NCI-H2196 treated with DMSO at 0.1 percent for 48 hours (cell line): ENCODE data around the gene DPP4.
"Not testable (repeated sequence)": the region's sequence is repeated elsewhere in the genome, so short reads cannot be mapped to it uniquely, and the experiment has no call there.

Experiments used
- DNase-seq: peaks from one replicate; lab custom pipeline; 2025; ENCODE audit not compliant: unreplicated experiment; lab: John Stamatoyannopoulos, UW

Gene DPP4

GRCh38 chr2:162058973-162059668 lies 14.9 kb downstream of the DPP4 start:
- no peak for DNase-seq

- DNase-seq = no peak
These were observed 16.6 kb downstream of the DPP4 start for GRCh38 chr2:162057426-162057825.

DNA sequence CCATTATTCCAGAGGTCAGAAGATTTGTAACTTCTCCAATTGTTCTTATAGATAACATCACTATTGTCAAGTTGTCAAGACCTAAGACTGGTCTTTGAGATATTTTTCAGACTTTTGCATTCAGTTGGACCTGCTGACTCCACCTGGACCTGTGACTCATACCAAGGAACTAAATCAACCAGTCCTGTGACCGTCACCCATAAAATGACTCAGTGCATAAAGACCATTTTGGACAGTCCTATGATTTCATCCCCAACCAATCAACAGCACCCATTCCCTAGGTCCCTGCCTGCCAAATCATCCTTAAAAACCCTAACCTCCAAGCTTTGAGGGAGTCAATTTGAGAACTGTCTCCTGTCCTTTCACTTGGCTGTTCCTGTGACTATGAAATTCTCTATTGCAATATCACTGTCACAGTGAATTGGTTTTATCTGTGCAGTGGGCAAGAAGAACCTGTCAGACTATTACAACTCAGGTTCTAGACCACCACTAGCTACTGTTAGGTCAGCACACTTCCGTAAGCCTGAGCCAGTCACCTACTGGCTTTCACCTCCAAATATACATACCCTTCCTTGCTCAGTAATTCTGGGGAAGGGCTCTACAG lies 17.1 kb downstream of the DPP4 start:
- no peak for DNase-seq

DNA sequence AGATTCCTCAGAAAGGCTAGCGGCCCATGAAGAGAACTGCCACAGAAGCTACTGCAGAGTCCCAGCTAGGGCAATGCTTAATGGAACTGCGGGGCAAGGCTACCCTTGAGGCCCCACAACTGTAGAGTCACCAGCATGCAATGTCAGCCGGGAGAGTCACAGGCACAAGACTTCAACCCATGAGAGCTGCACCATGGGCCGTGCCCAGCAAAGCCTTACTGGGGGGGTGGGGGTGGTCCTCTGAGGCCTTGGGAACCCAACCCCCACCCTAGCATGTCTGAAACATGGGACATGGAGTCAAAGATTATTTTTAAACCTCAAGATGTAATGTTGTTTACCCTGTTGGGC lies 20.2 kb downstream of the DPP4 start:
- DNase-seq = no peak

- no peak for DNase-seq
These were observed 20.8 kb downstream of the DPP4 start for GRCh38 chr2:162053066-162053807.

DNA sequence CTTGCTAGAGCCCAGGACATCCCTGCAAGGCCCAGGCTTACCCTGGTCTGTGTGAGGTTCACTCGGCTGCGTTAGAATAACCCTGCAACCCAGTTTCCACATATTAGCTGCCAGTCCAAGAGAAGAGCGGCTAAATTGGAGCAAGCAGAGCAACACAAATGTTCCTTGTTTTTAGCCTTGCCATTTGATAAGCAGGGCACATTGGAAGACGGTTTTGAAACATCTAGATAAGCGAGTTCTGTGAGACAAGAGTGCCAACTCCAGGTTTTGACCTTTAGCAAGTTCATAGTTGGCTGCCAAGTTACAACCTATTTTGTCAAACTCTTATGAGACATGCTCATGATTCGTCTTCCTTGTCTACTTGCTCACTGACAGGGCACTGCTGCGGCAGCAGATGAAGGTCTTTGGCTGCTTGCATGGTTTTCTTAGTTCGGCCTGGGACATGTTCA lies 23.5 kb downstream of the DPP4 start:
- no peak for DNase-seq

DNA sequence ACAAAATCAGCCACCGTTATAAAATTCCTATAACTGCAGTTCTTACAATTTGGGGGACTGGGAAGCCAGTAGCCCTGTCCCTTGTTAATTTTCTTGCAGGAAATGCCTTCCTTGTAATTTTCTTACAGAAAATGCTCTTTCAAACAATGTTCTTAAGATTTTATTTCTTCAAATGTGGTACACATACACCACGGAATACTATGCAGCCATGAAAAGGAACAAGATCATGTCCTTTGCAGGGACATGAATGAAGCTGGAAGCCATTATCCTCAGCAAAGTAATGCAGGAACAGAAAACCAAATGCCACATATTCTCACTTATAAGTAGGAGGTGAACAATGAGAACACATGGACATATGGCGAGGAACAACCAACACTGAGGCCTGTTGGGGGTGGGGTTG lies 24.9 kb downstream of the DPP4 start:
- DNase-seq = not testable (repeated sequence)

- no peak for DNase-seq
These were observed 29.4 kb downstream of the DPP4 start for GRCh38 chr2:162044586-162044985.

GRCh38 chr2:162043132-162043531 lies 30.9 kb downstream of the DPP4 start:
- no peak for DNase-seq

DNA sequence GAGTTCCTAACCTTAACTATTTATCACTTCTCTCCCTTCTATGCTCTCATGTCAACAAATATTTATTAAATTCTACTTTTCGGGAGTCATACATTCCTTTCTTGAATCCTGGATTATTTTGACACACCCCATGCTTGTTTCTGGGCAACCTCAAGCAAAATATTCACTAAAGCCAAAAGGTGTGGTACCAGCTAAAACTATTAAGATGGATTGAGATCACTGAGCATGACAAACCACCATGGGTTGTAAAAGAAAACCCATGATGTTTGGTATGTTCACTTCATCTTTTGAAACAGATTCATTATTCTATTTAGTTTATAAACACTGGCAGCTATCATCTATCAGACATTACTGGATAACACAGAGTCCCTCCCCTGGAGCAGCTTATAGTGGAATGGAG lies 32.5 kb downstream of the DPP4 start:
- DNase-seq = no peak

DNA sequence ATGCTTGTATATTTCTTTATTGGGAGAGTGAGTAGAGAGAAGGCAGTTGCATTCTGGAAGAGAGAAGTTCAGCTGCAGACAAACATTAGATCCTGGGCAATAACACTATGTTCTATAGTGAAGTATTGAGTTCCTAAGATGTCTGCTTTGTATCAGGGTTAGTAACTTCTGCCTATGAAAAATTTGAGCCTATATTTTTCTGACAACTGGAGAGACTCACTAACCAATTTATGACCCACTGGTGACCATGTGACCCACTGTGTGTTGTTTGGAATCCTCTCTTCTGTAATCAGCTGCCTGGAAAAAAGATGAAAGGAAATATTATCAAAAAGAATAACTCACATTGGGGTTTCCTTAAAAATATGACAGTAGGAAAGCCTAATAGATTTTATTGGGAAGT lies 35.3 kb downstream of the DPP4 start:
- DNase-seq = no peak

- no peak for DNase-seq
These were observed 36.1 kb downstream of the DPP4 start for GRCh38 chr2:162037886-162038285.

- no peak for DNase-seq
These were observed 36.8 kb downstream of the DPP4 start for GRCh38 chr2:162037028-162037795.

DNA sequence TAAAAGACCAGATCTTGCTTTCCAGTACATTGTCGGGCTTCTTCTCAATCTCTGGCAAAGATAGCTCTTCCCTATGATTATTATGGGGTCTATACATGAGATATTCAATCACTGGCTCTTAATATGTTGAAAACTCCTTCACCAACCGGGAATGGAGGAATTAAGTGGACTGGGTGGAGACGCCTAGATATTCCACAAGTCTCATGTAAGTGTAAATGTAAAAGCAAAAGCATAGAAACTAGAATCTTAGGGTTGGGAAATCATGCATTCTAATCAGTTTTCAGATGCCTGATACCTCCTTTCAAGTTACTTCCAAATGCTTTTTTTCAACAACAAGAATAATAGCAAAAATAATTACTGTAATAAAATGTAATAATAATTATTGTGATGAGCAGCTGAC lies 38.0 kb downstream of the DPP4 start:
- no peak for DNase-seq

DNA sequence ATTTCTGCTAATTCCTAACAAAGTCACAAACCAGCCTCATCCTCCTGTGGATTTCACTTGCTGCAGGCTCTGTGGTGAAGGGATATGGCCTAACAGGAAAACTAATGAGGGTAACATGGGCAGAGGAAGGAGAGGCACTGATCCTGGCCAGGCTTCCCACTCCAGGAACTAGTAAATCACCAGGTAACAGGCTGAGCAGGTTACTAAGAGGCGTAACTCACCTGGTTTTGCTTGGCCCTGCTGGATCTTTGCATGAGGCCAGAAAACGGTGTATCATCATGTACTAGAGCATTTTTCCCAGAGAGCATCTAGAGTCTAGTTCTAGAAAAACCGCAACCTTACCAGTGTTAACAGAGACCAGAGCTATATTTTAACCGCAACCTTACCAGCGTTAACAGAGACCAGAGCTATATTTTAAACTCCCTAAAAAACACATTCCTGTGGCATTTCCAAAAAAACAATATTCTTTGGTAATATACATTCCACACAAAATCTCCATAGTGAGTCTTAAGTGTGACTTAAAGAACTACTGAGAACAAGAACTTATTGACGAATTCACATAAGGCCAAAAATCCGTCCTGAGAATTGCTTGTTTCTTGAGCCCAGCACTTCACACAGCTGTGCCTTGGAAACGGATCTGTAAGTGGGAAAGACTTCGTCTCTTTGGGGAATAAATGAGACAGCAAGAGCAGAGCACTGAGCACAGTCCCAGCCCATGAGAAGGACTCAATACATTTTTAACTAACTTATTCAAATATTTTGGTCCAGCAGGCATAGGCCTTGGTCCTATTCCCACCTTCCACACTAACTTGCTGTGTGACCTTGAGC lies 43.4 kb downstream of the DPP4 start:
- no peak for DNase-seq

GRCh38 chr2:162029287-162029901 lies 44.6 kb downstream of the DPP4 start:
- DNase-seq = no peak

DNA sequence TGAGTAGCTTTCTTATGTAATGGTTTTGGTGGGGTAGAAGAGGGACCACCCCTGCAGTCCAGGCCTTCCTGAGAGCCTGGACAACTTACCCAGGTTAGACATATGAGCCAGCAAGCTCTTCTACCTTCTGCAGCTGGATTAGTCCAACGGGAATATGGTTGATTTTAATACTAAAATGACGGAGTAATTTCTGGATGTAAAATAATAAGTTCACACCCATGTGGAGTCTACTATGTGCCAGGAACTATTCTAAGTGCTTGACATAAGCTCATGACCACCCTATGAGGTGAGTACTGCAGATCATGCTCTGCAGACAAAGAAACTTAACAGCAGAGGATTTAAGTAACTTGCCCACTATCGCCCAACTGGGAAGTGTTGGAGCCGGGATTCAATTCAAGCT lies 45.5 kb downstream of the DPP4 start:
- DNase-seq = no peak

DNA sequence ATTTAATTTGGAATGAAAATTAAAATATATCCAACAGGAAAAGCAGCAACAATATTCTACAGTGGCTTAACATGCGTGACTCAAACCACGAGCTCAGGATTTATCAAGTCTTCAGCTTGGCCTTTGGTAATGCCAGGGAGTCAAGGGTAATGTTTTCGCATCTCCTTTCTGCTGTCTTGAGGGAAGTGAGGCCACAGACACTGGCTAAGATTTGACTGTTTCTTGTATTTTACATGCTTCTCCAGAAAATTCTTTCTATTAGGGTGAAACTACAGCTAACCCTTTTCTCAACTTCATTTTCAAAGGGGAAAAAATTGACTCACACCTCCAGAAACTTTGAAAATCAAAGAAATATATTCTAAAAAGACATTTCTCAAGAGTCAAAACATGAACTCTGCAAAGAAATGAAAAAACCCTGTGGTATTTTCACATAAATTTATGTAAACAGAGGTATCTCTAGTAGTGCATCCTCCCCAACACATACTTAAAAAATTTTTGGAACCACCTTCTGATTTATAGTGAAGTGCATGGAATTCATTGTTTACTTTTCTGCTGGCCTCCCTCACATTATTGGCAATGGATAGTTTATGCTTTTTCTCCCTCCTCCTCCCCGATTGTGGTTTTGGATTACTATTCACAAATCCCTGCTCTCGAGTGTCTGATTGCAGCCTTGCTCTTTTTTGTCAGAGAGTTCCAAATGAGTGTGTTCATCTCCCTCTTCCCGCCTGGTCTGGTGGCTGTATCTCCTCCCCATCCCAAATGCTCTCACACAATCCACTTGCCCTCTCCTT lies 48.7 kb downstream of the DPP4 start:
- DNase-seq = no peak

GRCh38 chr2:162022290-162022945 lies 51.6 kb downstream of the DPP4 start:
- no peak for DNase-seq
